Measurements from ENCODE around the gene AHDC1.

AHDC1 gene

GRCh38 chr1:27588256-27589232 is 15.4 kb downstream of the AHDC1 start:
- in situ Hi-C loops (cut with HindIII; ENCODE audit: low sequenced_read_pairs) = loop anchor here (25.0 kb wide), 1 partner anchor 176 kb away; no protein-coding TSS in a partner anchor

- in situ Hi-C loops (cut with HindIII; ENCODE audit: low sequenced_read_pairs) = loop anchor here (25.0 kb wide), 1 partner anchor 173 kb away; no protein-coding TSS in a partner anchor
Measured at GRCh38 chr1:27585684-27586083, 18.3 kb downstream of the AHDC1 start.

GRCh38 chr1:27584453-27584852 is 19.5 kb downstream of the AHDC1 start:
- in situ Hi-C loops (cut with HindIII; ENCODE audit: low sequenced_read_pairs) = loop anchor here (25.0 kb wide), 1 partner anchor 172 kb away; no protein-coding TSS in a partner anchor

- in situ Hi-C loops (cut with HindIII; ENCODE audit: low sequenced_read_pairs) = loop anchor here (25.0 kb wide), 1 partner anchor 171 kb away; no protein-coding TSS in a partner anchor
Measured at GRCh38 chr1:27583479-27583878, 20.5 kb downstream of the AHDC1 start.

GRCh38 chr1:27581823-27582243 is 22.1 kb downstream of the AHDC1 start:
- in situ Hi-C loops (cut with HindIII; ENCODE audit: low sequenced_read_pairs) = loop anchor here (25.0 kb wide), 1 partner anchor 170 kb away; no protein-coding TSS in a partner anchor

GRCh38 chr1:27577504-27578188 is 26.3 kb downstream of the AHDC1 start:
- in situ Hi-C loops (cut with HindIII; ENCODE audit: low sequenced_read_pairs) = loop anchor here (25.0 kb wide), 1 partner anchor 165 kb away; no protein-coding TSS in a partner anchor

GRCh38 chr1:27576806-27577227 is 27.1 kb downstream of the AHDC1 start:
- in situ Hi-C loops (cut with HindIII; ENCODE audit: low sequenced_read_pairs) = loop anchor here (25.0 kb wide), 1 partner anchor 165 kb away; no protein-coding TSS in a partner anchor

GRCh38 chr1:27575840-27576331 is 28.1 kb downstream of the AHDC1 start:
- in situ Hi-C loops (cut with HindIII; ENCODE audit: low sequenced_read_pairs) = loop anchor here (25.0 kb wide), 1 partner anchor 164 kb away; no protein-coding TSS in a partner anchor

GRCh38 chr1:27574871-27575831 is 28.8 kb downstream of the AHDC1 start:
- in situ Hi-C loops (cut with HindIII; ENCODE audit: low sequenced_read_pairs) = loop anchor here (25.0 kb wide), 1 partner anchor 163 kb away; no protein-coding TSS in a partner anchor

GRCh38 chr1:27574001-27574781 is 29.8 kb downstream of the AHDC1 start:
- in situ Hi-C loops (cut with HindIII; ENCODE audit: low sequenced_read_pairs) = no loop called here

GRCh38 chr1:27572679-27573426 is 31.1 kb downstream of the AHDC1 start:
- in situ Hi-C loops (cut with HindIII; ENCODE audit: low sequenced_read_pairs) = no loop called here

- in situ Hi-C loops (cut with HindIII; ENCODE audit: low sequenced_read_pairs) = no loop called here
Measured at GRCh38 chr1:27572019-27572678, 31.8 kb downstream of the AHDC1 start.

GRCh38 chr1:27571439-27572018 is 32.4 kb downstream of the AHDC1 start:
- in situ Hi-C loops (cut with HindIII; ENCODE audit: low sequenced_read_pairs) = no loop called here

- in situ Hi-C loops (cut with HindIII; ENCODE audit: low sequenced_read_pairs) = no loop called here
Measured at GRCh38 chr1:27570784-27571183, 33.2 kb downstream of the AHDC1 start.

GRCh38 chr1:27570356-27570755 is 33.6 kb downstream of the AHDC1 start:
- in situ Hi-C loops (cut with HindIII; ENCODE audit: low sequenced_read_pairs) = no loop called here

GRCh38 chr1:27569506-27570291 is 34.2 kb downstream of the AHDC1 start:
- in situ Hi-C loops (cut with HindIII; ENCODE audit: low sequenced_read_pairs) = no loop called here

- in situ Hi-C loops (cut with HindIII; ENCODE audit: low sequenced_read_pairs) = no loop called here
Measured at GRCh38 chr1:27569088-27569460, 34.9 kb downstream of the AHDC1 start.

Measured in DLD1 (cell line).